ENCODE measurements around the gene LSM11.

The LSM11 gene

GRCh38 chr5:157767689-157768088, 24.2 kb downstream of the LSM11 start:
- DNase-seq (ENCODE audit: low read depth in 2 of 2) = no peak

- no peak for DNase-seq (ENCODE audit: low read depth in 2 of 2)
Observed at GRCh38 chr5:157770665-157771064, 27.2 kb downstream of the LSM11 start.

GRCh38 chr5:157772127-157772526, 28.6 kb downstream of the LSM11 start:
- DNase-seq (ENCODE audit: low read depth in 2 of 2) = no peak

GRCh38 chr5:157778121-157778805, 34.8 kb downstream of the LSM11 start:
- no peak for DNase-seq (ENCODE audit: low read depth in 2 of 2)

GRCh38 chr5:157779221-157779620, 35.7 kb downstream of the LSM11 start:
- DNase-seq (ENCODE audit: low read depth in 2 of 2) = no peak

GRCh38 chr5:157785801-157786200, 42.3 kb downstream of the LSM11 start:
- no peak for DNase-seq (ENCODE audit: low read depth in 2 of 2)

GRCh38 chr5:157793301-157793700, 49.8 kb downstream of the LSM11 start:
- no peak for DNase-seq (ENCODE audit: low read depth in 2 of 2)

GRCh38 chr5:157799578-157799977, 56.1 kb downstream of the LSM11 start:
- no peak for DNase-seq (ENCODE audit: low read depth in 2 of 2)

GRCh38 chr5:157800137-157800536, 56.6 kb downstream of the LSM11 start:
- DNase-seq (ENCODE audit: low read depth in 2 of 2) = no peak

- DNase-seq (ENCODE audit: low read depth in 2 of 2) = no peak
Observed at GRCh38 chr5:157802736-157803135, 59.2 kb downstream of the LSM11 start.

GRCh38 chr5:157808043-157808442, 64.5 kb downstream of the LSM11 start:
- DNase-seq (ENCODE audit: low read depth in 2 of 2) = no peak

All from stimulated activated CD4-positive, alpha-beta T cell treated with anti-CD3 and anti-CD28 coated beads, Interleukin-1b, Interleukin-23, amount 100 ng/mL, for 1 hour (primary cell).